ENCODE data around the gene AGPAT1.

AGPAT1 gene

DNA sequence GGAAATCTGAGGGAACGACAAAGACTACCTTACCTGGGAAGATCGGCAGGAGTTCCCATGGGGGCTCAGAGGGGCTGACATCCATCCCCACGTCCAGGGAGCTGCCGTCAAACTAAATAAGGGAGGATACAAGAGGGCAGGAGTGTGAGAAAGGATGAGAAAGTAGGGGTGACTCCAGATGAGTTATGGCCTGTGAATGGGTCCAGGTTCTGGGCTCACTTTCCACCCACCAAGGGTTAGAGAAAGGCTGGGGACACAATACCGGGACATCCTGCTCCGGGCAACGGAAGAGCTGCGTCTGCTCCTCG lies 48.5 kb downstream of the AGPAT1 start:
- in situ Hi-C loops (cut with HindIII; ENCODE audit: low sequenced_read_pairs): loop anchor here (10.0 kb wide), 1 partner anchor 57 kb away; the partner anchor contains the start of gene AGER
- TF ChIP-seq, protein P1, sequence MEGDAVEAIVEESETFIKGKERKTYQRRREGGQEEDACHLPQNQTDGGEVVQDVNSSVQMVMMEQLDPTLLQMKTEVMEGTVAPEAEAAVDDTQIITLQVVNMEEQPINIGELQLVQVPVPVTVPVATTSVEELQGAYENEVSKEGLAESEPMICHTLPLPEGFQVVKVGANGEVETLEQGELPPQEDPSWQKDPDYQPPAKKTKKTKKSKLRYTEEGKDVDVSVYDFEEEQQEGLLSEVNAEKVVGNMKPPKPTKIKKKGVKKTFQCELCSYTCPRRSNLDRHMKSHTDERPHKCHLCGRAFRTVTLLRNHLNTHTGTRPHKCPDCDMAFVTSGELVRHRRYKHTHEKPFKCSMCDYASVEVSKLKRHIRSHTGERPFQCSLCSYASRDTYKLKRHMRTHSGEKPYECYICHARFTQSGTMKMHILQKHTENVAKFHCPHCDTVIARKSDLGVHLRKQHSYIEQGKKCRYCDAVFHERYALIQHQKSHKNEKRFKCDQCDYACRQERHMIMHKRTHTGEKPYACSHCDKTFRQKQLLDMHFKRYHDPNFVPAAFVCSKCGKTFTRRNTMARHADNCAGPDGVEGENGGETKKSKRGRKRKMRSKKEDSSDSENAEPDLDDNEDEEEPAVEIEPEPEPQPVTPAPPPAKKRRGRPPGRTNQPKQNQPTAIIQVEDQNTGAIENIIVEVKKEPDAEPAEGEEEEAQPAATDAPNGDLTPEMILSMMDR (IDR thresholded peaks at IDR 0.05; ENCODE audit: low read depth, low read length, missing control alignments): no peak

GRCh38 chr6:32126880-32127279 lies 49.0 kb downstream of the AGPAT1 start:
- no peak for DNase-seq (ENCODE audit: low read depth)
- TF ChIP-seq, protein P1 (IDR thresholded peaks at IDR 0.05; ENCODE audit: low read depth, low read length, missing control alignments): no peak
- peak overlapping the region; percentile 75 for H3K4me3 ChIP-seq (ENCODE audit: low read depth, low read length)
- in situ Hi-C loops (cut with HindIII; ENCODE audit: low sequenced_read_pairs): loop anchor here (10.0 kb wide), 1 partner anchor 58 kb away; the partner anchor contains the start of gene AGER

More for the DNA sequence above, 48.5 kb downstream of the AGPAT1 start:
- DNase-seq (ENCODE audit: low read depth): no peak
- peak overlapping the region; percentile 75 for H3K4me3 ChIP-seq (ENCODE audit: low read depth, low read length)

- in situ Hi-C loops (cut with HindIII; ENCODE audit: low sequenced_read_pairs): loop anchor here (10.0 kb wide), 1 partner anchor 61 kb away; the partner anchor contains the start of gene AGER
- DNase-seq (ENCODE audit: low read depth): no peak
- H3K4me3 ChIP-seq (ENCODE audit: low read depth, low read length): no peak overlapping the region
- TF ChIP-seq, protein P1 (IDR thresholded peaks at IDR 0.05; ENCODE audit: low read depth, low read length, missing control alignments): no peak
Measured at GRCh38 chr6:32123681-32124080, 52.2 kb downstream of the AGPAT1 start.

GRCh38 chr6:32120573-32121059 lies 55.3 kb downstream of the AGPAT1 start:
- in situ Hi-C loops (cut with HindIII; ENCODE audit: low sequenced_read_pairs): loop anchor here (10.0 kb wide), 1 partner anchor 64 kb away; the partner anchor contains the start of gene AGER
- no peak for DNase-seq (ENCODE audit: low read depth)
- H3K4me3 ChIP-seq (ENCODE audit: low read depth, low read length): no peak overlapping the region
- TF ChIP-seq, protein P1 (IDR thresholded peaks at IDR 0.05; ENCODE audit: low read depth, low read length, missing control alignments): no peak

DNA sequence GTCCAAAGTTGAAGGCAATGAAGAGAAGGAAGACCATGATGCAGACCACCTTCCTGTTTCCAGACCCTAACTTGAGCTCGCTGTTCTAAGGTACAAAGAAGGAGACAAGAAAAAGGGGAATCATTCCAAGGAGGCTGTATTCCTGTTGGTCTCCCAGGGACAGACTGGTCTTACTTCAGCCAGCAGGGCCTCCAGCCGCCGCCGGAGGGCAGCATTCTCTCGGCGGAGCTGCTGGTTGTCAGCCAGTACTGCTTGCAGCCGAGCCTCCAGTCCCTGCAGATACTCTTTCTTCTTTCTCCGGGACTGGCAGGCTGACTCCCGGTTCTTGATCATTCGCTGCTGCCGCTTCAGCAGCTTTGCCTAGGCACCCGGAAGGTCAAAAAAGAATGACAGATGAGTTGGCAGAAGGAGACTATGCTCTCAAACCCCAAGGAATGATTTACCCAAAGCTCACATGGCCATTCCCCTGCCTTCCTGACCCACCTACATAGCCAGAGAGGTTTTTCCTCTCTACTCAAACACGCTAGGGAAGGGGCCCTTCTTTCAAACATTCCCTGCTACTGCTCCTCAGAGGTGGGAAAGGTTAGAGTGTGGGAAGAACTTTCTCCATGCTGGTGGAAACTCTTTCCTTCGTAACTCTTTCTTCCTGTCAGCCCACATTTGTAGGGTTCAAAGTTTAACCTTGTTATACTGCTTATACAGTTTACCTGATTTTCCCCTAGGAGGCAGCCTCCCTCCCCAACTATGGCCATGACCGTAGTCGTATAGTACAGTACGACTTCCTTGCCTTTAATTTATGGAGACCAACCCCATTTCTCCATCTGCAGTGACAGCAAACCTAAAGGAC lies 56.9 kb downstream of the AGPAT1 start:
- peak; percentile 69 for DNase-seq (ENCODE audit: low read depth)
- no peak overlapping the region for H3K4me3 ChIP-seq (ENCODE audit: low read depth, low read length)
- TF ChIP-seq, protein P1 (IDR thresholded peaks at IDR 0.05; ENCODE audit: low read depth, low read length, missing control alignments): peak; percentile 94
- in situ Hi-C loops (cut with HindIII; ENCODE audit: low sequenced_read_pairs): no loop called here
